H1 (cell line): ENCODE results near the gene ADCY7. TPM values are rescaled to one million over a fixed set of nuclear protein-coding genes. Genes with fewer than 3 reads are reported as not detected.

Source experiments
- CTCF ChIA-PET: fragments of 300-600 bp; sonication (Branson Sonifier 250); formaldehyde crosslinking; loops from one replicate; lab custom pipeline; 2021; ENCODE audit not compliant: partially characterized antibody; lab: Charles Lee
- POLR2A ChIA-PET: fragments of 300-600 bp; sonication (Branson Sonifier 250); formaldehyde crosslinking; loops from one replicate; lab custom pipeline; 2021; ENCODE audit warnings: inconsistent platforms; ENCODE audit not compliant: partially characterized antibody; lab: Charles Lee
- DNase-seq, 2 experiments: peaks; one replicate each; pipeline versions ENCODE4 v3.0.0 to v3.0.0-alpha.2; 2010 to 2022; ENCODE audit warnings: low spot score in 2 of 2, low read depth in 1 of 2, mixed read lengths in 1 of 2
- FAIRE-seq: peaks from 2 replicates; lab custom pipeline; 2011; peaks lifted over from hg19 to GRCh38; lab: Jason Lieb, UNC
- H2AFZ ChIP-seq: 2 replicates; pipeline ENCODE4 v1.8.1; 2012; ENCODE audit warnings: low read length, inconsistent platforms
- H2AK5ac ChIP-seq: 2 replicates; pipeline ENCODE4 v1.6.1; 2013; ENCODE audit warnings: low read depth, low read length
- H2BK120ac ChIP-seq: replicated peaks from 2 replicates; pipeline ENCODE3; 2013; ENCODE audit warnings: low read depth, low read length, inconsistent platforms
- H2BK12ac ChIP-seq: 2 replicates; pipeline ENCODE4 v1.6.1; 2013; ENCODE audit warnings: low read depth, low read length
- H2BK15ac ChIP-seq: 2 replicates; pipeline ENCODE4 v1.6.1; 2013; ENCODE audit warnings: low read length
- H2BK20ac ChIP-seq: 2 replicates; pipeline ENCODE4 v1.6.1; 2013; ENCODE audit warnings: low read length
- H2BK5ac ChIP-seq: 2 replicates; pipeline ENCODE4 v1.6.1; 2013; ENCODE audit warnings: low read depth, low read length
- H3K14ac ChIP-seq: 2 replicates; pipeline ENCODE4 v1.6.1; 2013; ENCODE audit warnings: inconsistent platforms; ENCODE audit not compliant: insufficient read length
- H3K18ac ChIP-seq: 2 replicates; pipeline ENCODE4 v1.6.1; 2013; ENCODE audit warnings: low read length; ENCODE audit errors: extremely low read depth
- H3K23ac ChIP-seq: 2 replicates; pipeline ENCODE4 v1.6.1; 2013; ENCODE audit warnings: inconsistent platforms; ENCODE audit not compliant: insufficient read length
- H3K23me2 ChIP-seq: 2 replicates; pipeline ENCODE4 v1.6.1; 2013; ENCODE audit warnings: low read depth, low read length
- H3K27ac ChIP-seq: 2 replicates; pipeline ENCODE4 v1.6.1; 2011; ENCODE audit warnings: low read depth, low read length, inconsistent platforms
- H3K27me3 ChIP-seq, 4 experiments: replicated peaks in 1 of 4; 1 replicate in 1 of 4; 2 replicates in 3 of 4; pipeline versions ENCODE4 v1.6.1 to v1.8.1; 2011 to 2013; ENCODE audit warnings: low read length in 3 of 4, mild to moderate bottlenecking in 3 of 4, inconsistent platforms in 2 of 4, mixed read lengths in 2 of 4, moderate library complexity in 1 of 4; ENCODE audit not compliant: control insufficient read depth in 3 of 4, insufficient read depth in 3 of 4; ENCODE audit errors: extremely low read depth in 1 of 4
- H3K36me3 ChIP-seq, 4 experiments: 2 replicates each; pipeline versions ENCODE4 v1.6.1 to v1.8.1; 2011 to 2013; ENCODE audit warnings: mild to moderate bottlenecking in 4 of 4, low read length in 3 of 4, moderate library complexity in 2 of 4, control low read depth in 1 of 4, inconsistent platforms in 1 of 4; ENCODE audit not compliant: insufficient read depth in 4 of 4, control insufficient read depth in 2 of 4
- H3K4ac ChIP-seq: replicated peaks from 2 replicates; pipeline ENCODE3; 2013; ENCODE audit warnings: low read length, low read depth, mixed read lengths, inconsistent platforms; ENCODE audit not compliant: insufficient read length
- H3K4me1 ChIP-seq, 4 experiments: replicated peaks in 1 of 4; 1 replicate in 1 of 4; 2 replicates in 3 of 4; pipeline versions ENCODE4 v1.6.1 to v1.8.1; 2011 to 2013; ENCODE audit warnings: low read length in 3 of 4, inconsistent platforms in 2 of 4, mixed read lengths in 1 of 4; ENCODE audit not compliant: insufficient read depth in 4 of 4, control insufficient read depth in 3 of 4
- H3K4me2 ChIP-seq, 2 experiments: 2 replicates each; pipeline versions ENCODE4 v1.6.1 to v1.8.1; 2011 to 2013; ENCODE audit warnings: low read depth in 2 of 2, low read length in 2 of 2, control low read depth in 1 of 2, inconsistent platforms in 1 of 2, mild to moderate bottlenecking in 1 of 2; ENCODE audit not compliant: insufficient read depth in 1 of 2
- H3K4me3 ChIP-seq, 4 experiments: fragments of 200-600, 300-600 bp in 1 of 4; sonication (generic), shearing (Covaris generic), sonication (Bioruptor Twin) in 1 of 4; 2 replicates each; pipeline versions ENCODE4 v1.5.1 to v1.8.1; 2011 to 2016; ENCODE audit warnings: low read length in 4 of 4, low read depth in 3 of 4, control low read depth in 2 of 4, inconsistent platforms in 2 of 4, mild to moderate bottlenecking in 2 of 4, mixed read lengths in 1 of 4, moderate library complexity in 1 of 4; ENCODE audit not compliant: insufficient read depth in 2 of 4; ENCODE audit errors: extremely low read depth in 1 of 4
- H3K56ac ChIP-seq: replicated peaks from 2 replicates; pipeline ENCODE3; 2013; ENCODE audit warnings: low read depth, mild to moderate bottlenecking, mixed read lengths, low read length, inconsistent platforms; ENCODE audit not compliant: insufficient read length
- H3K79me1 ChIP-seq: 2 replicates; pipeline ENCODE4 v1.6.1; 2013; ENCODE audit warnings: low read depth, low read length, control low read depth
- H3K79me2 ChIP-seq, 2 experiments: 2 replicates each; pipeline versions ENCODE4 v1.6.1 to v1.8.1; 2012 to 2013; ENCODE audit warnings: low read length in 2 of 2, mild to moderate bottlenecking in 2 of 2, inconsistent platforms in 1 of 2; ENCODE audit not compliant: insufficient read depth in 2 of 2, control insufficient read depth in 1 of 2
- H3K9ac ChIP-seq, 4 experiments: replicated peaks in 1 of 4; 1 replicate in 1 of 4; 2 replicates in 3 of 4; pipeline versions ENCODE4 v1.6.1 to v1.8.1; 2011 to 2013; ENCODE audit warnings: low read depth in 3 of 4, low read length in 3 of 4, control low read depth in 2 of 4, mild to moderate bottlenecking in 2 of 4, moderate library complexity in 2 of 4, inconsistent platforms in 1 of 4; ENCODE audit errors: extremely low read depth in 1 of 4
- H3K9me3 ChIP-seq, 2 experiments: 2 replicates each; pipeline versions ENCODE4 v1.6.1 to v1.8.1; 2012 to 2013; ENCODE audit warnings: mild to moderate bottlenecking in 2 of 2, moderate library complexity in 2 of 2, control low read depth in 1 of 2, inconsistent platforms in 1 of 2, low read depth in 1 of 2, low read length in 1 of 2, mixed read lengths in 1 of 2; ENCODE audit not compliant: insufficient read depth in 2 of 2
- H4K20me1 ChIP-seq, 2 experiments: replicated peaks in 1 of 2; 2 replicates each; pipeline versions ENCODE3 to v1.8.1; 2011 to 2013; ENCODE audit warnings: inconsistent platforms in 2 of 2, low read length in 2 of 2, mild to moderate bottlenecking in 1 of 2; ENCODE audit not compliant: insufficient read depth in 2 of 2, control insufficient read depth in 1 of 2
- H4K5ac ChIP-seq: 2 replicates; pipeline ENCODE4 v1.6.1; 2013; ENCODE audit warnings: low read length, low read depth, mixed read lengths, inconsistent platforms; ENCODE audit not compliant: insufficient read length
- H4K8ac ChIP-seq: 2 replicates; pipeline ENCODE4 v1.8.0; 2013; ENCODE audit warnings: mild to moderate bottlenecking, moderate library complexity, low read length, inconsistent platforms; ENCODE audit not compliant: insufficient read depth; ENCODE audit errors: extremely low read depth
- H4K91ac ChIP-seq: replicated peaks from 2 replicates; pipeline ENCODE3; 2013; ENCODE audit warnings: low read length, mixed read lengths, inconsistent platforms; ENCODE audit not compliant: insufficient read length
- CHD1 ChIP-seq: IDR thresholded peaks from 2 replicates; pipeline ENCODE4 v1.6.1; 2012; ENCODE audit warnings: low read depth, low read length, improper control_type of control experiment
- EGR1 ChIP-seq: IDR thresholded peaks from 2 replicates; pipeline ENCODE4 v1.6.1; 2011; ENCODE audit warnings: low read depth, low read length, borderline replicate concordance
- GABPA ChIP-seq: IDR thresholded peaks from 2 replicates; pipeline ENCODE4 v1.6.1; 2011; ENCODE audit warnings: mild to moderate bottlenecking, low read length, moderate library complexity, borderline replicate concordance; ENCODE audit not compliant: insufficient read depth
- HDAC6 ChIP-seq: IDR thresholded peaks from one replicate; pipeline ENCODE4 v1.7.1; 2012; ENCODE audit warnings: low read depth, mild to moderate bottlenecking, inconsistent platforms, low read length, moderate library complexity
- JUND ChIP-seq: IDR thresholded peaks from 2 replicates; pipeline ENCODE4 v1.6.1; 2011; ENCODE audit warnings: mild to moderate bottlenecking, improper control_type of control experiment, low read length
- KDM1A ChIP-seq: fragments of 200-600, 300-600 bp; sonication (generic); IDR thresholded peaks from 2 replicates; pipeline ENCODE4 v1.7.1; 2016; ENCODE audit warnings: mild to moderate bottlenecking, low read length, borderline replicate concordance
- NRF1 ChIP-seq: IDR thresholded peaks from 2 replicates; pipeline ENCODE4 v1.6.1; 2011; ENCODE audit warnings: mild to moderate bottlenecking, low read depth, low read length, improper control_type of control experiment
- POLR2AphosphoS5 ChIP-seq: IDR thresholded peaks from 2 replicates; pipeline ENCODE4 v1.6.1; 2011; ENCODE audit warnings: low read depth, low read length
- RBBP5 ChIP-seq: IDR thresholded peaks from 2 replicates; pipeline ENCODE4 v1.7.1; 2012; ENCODE audit warnings: low read depth, mild to moderate bottlenecking, inconsistent platforms, low read length, moderate library complexity, borderline replicate concordance
- SRF ChIP-seq: IDR thresholded peaks from 2 replicates; pipeline ENCODE4 v1.6.1; 2011; ENCODE audit warnings: mild to moderate bottlenecking, low read depth, low read length, moderate library complexity
- SUZ12 ChIP-seq: fragments of 200-600 bp; sonication (generic); IDR thresholded peaks from 2 replicates; pipeline ENCODE4 v1.6.1; 2012; ENCODE audit warnings: mild to moderate bottlenecking, inconsistent platforms, low read length, moderate library complexity, mixed read lengths
- TEAD4 ChIP-seq: IDR thresholded peaks from 2 replicates; pipeline ENCODE4 v1.6.1; 2012; ENCODE audit warnings: low read depth, low read length, inconsistent platforms, mixed read lengths
- YY1 ChIP-seq: IDR thresholded peaks from 2 replicates; pipeline ENCODE4 v1.6.1; 2011; ENCODE audit warnings: low read depth, mild to moderate bottlenecking, low read length
- WGBS, 2 experiments: shearing (Covaris generic) in 1 of 2; methylation state at CpG; one replicate each; pipeline versions ENCODE4 v1.1.6 to v1.1.7; 2013 to 2015; ENCODE audit warnings: low lambda C conversion rate in 2 of 2, mixed read lengths in 2 of 2, inconsistent platforms in 1 of 2, low coverage in 1 of 2, missing lambda C conversion rate in 1 of 2; ENCODE audit not compliant: insufficient replicate concordance in 2 of 2, insufficient coverage in 1 of 2, insufficient read length in 1 of 2; ENCODE audit errors: extremely low coverage in 1 of 2, missing lambda C conversion rate in 1 of 2; 5-methylcytosine and 5-hydroxymethylcytosine counted together
- polyA plus RNA-seq, 7 experiments: library from polyadenylated mRNA; depleted of rRNA in 3 of 7; stranded (reverse) in 5 of 7; unstranded in 2 of 7; fragments of >200 nt in 5 of 7; fragments of 200-250 nt in 2 of 7; gene quantifications; 1 replicate in 5 of 7; 2 replicates in 1 of 7; 4 replicates in 1 of 7; pipeline versions ENCODE4 v1.2.1 to v1.2.3, GENCODE V29; 2011 to 2013; ENCODE audit warnings: missing spikeins in 2 of 7, mixed read lengths in 2 of 7
- total RNA-seq: library from RNA; stranded (reverse); fragmentation: NEBNext Ultra II Directional; extraction: Animal tissue kit (Norgen Biotek cat#: 25700); gene quantifications from 2 replicates; pipeline ENCODE4 v1.2.1, GENCODE V29; 2021

ADCY7 gene
- total and polyA plus RNA-seq, 2 of the 8 experiments (the other 6 are each of a cell fraction or from before 2014, with no cell fraction given), result 2.4 to 5.1 TPM

DNA sequence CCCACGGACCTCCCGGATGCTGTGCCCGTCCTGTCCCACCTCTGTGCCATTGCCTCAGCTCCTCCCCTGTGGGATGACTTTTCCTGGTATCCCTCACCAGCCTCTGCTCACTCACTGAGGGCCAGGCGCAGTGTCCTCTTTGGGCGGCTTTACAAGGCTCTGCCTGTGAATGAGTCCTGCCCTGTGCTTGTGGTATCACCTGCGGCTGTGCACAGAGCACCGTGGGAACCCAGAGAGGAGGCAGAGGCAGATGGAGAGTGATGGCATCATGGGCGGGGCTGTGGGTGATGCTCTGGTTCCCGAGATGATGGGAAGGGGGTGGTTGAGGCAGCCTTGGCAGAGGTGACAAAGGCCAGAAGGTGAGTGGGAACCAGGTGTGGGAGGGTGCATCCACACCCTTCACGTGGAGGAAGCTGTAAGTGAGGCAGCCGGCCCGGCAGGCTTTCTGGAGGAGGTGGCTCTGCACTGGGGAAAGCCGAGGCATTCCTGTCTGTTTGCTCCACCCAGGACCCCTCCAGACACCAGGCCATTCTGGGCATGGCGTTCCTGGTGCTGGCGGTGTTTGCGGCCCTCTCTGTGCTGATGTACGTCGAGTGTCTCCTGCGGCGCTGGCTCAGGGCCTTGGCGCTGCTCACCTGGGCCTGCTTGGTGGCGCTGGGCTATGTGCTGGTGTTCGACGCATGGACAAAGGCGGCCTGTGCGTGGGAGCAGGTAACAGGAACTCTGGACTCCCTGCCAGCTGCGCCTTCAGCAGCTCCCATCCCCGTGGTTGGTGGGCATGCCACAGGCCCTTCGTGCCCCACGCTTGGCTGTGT lies 23.8 kb downstream of the ADCY7 start:
- H3K27ac ChIP-seq, result no peak overlapping the region
- H3K27me3 ChIP-seq, result no peaks in the 10 kb centered on the region
- H3K79me1 ChIP-seq, result no peaks in the 10 kb centered on the region; the same call in 1 of the 2 replicates
- no peak overlapping the region for H2AK5ac ChIP-seq
- DNase-seq, result no peak
- H2BK120ac ChIP-seq, result no peak overlapping the region
- ChIA-PET CTCF (interaction anchor here (0.5 to 1.5 kb wide), 6 partner anchors 10 to 64 kb away, joined by 3 to 5 read pairs (median 3); no protein-coding TSS in a partner anchor), POLR2A (interaction anchor here (0.5 to 2.3 kb wide), 5 partner anchors 10 to 33 kb away, joined by 3 to 6 read pairs (median 4); no protein-coding TSS in a partner anchor)
- H3K4me3 ChIP-seq, result no peak overlapping the region
- no peaks in the 10 kb centered on the region for H3K23me2 ChIP-seq
- no peak for FAIRE-seq
- 89% methylated on average over 26 of the region's 30 CpGs; no CpG with 5 or more reads in 1 of the 2 experiments for WGBS, 2 experiments
- H4K8ac ChIP-seq, result no peak overlapping the region; the same call in 1 of the 2 replicates
- H2BK12ac ChIP-seq, result no peak overlapping the region
- H4K20me1 ChIP-seq, result peaks cover 0 to 2% of the 10 kb centered on the region in 2 experiments
- H3K4me2 ChIP-seq, result no peak overlapping the region
- no peak overlapping the region for H2BK5ac ChIP-seq
- no peak overlapping the region for H2AFZ ChIP-seq
- H2BK15ac ChIP-seq, result no peak overlapping the region
- no peak overlapping the region for H3K18ac ChIP-seq
- H4K91ac ChIP-seq, result no peak overlapping the region
- H3K14ac ChIP-seq, result no peak overlapping the region
- no peak overlapping the region for H3K56ac ChIP-seq
- no peak overlapping the region for H3K9ac ChIP-seq
- no peak overlapping the region for H3K4ac ChIP-seq
- no peak overlapping the region for H2BK20ac ChIP-seq
- H4K5ac ChIP-seq, result no peak overlapping the region
- H3K79me2 ChIP-seq, result no peaks in the 10 kb centered on the region
- no peaks in the 10 kb centered on the region for H3K36me3 ChIP-seq
- H3K9me3 ChIP-seq, result peaks cover 5 to 6% of the 10 kb centered on the region in 2 experiments; a peak in 3 of 4 replicates
- no peak overlapping the region for H3K23ac ChIP-seq
- H3K4me1 ChIP-seq, result no peaks in the 10 kb centered on the region
- TF ChIP-seq EGR1, result no peak
- TF ChIP-seq CHD1, result no peak
- no peak for TF ChIP-seq JUND
- TF ChIP-seq YY1, result no peak
- no peak for TF ChIP-seq SRF
- no peak for TF ChIP-seq KDM1A
- TF ChIP-seq POLR2AphosphoS5, result no peak
- TF ChIP-seq HDAC6, result no peak
- no peak for TF ChIP-seq SUZ12
- no peak for TF ChIP-seq RBBP5
- TF ChIP-seq GABPA, result no peak
- TF ChIP-seq TEAD4, result no peak
- TF ChIP-seq NRF1, result no peak
